Neural crest cell (in vitro differentiated cells): ENCODE measurements around the gene DHRS9. TPM values are rescaled to one million over a fixed set of nuclear protein-coding genes. Genes with fewer than 3 reads are reported as not detected.

Source experiments
- DNase-seq: peaks from one replicate; pipeline ENCODE4 v3.0.0; 2021; ENCODE audit warnings: low read depth, mixed read lengths, low spot score
- H3K27ac Mint-ChIP-seq: one replicate; pipeline ENCODE4 v1.8.0; 2021; ENCODE audit warnings: mild to moderate bottlenecking, mixed read lengths; ENCODE audit not compliant: unreplicated experiment
- H3K27me3 Mint-ChIP-seq: 2 replicates; pipeline ENCODE4 v1.8.0; 2021; ENCODE audit warnings: low read depth, mild to moderate bottlenecking, mixed read lengths
- H3K36me3 Mint-ChIP-seq: 2 replicates; pipeline ENCODE4 v1.8.0; 2021; ENCODE audit warnings: low read depth, mild to moderate bottlenecking, mixed read lengths
- H3K4me1 Mint-ChIP-seq: 2 replicates; pipeline ENCODE4 v1.8.0; 2021; ENCODE audit warnings: mixed read lengths
- H3K4me3 Mint-ChIP-seq: one replicate; pipeline ENCODE4 v1.8.0; 2021; ENCODE audit warnings: mild to moderate bottlenecking, mixed read lengths
- H3K9me3 Mint-ChIP-seq: 2 replicates; pipeline ENCODE4 v1.8.0; 2021; ENCODE audit warnings: mixed read lengths
- CTCF ChIP-seq: fragments of 200-600 bp; sonication (generic); conservative IDR thresholded peaks from 2 replicates; pipeline ENCODE4 v1.5.0; 2021; ENCODE audit warnings: antibody characterized with exemption, mild to moderate bottlenecking
- total RNA-seq: library from RNA; stranded (reverse); gene quantifications from 2 replicates; pipeline ENCODE4 v1.2.1, GENCODE V29; 2021

DHRS9 gene
- total RNA-seq, 1 donor from 2014 or later, result not detected

- H3K36me3 Mint-ChIP-seq, result peaks cover 2% of the 10 kb centered on the region
- TF ChIP-seq CTCF, result no peak
- H3K27me3 Mint-ChIP-seq, result no peaks in the 10 kb centered on the region
- no peaks in the 10 kb centered on the region for H3K9me3 Mint-ChIP-seq
- no peak for DNase-seq
- no peak overlapping the region for H3K4me3 Mint-ChIP-seq
- no peaks in the 10 kb centered on the region for H3K4me1 Mint-ChIP-seq
- no peak overlapping the region for H3K27ac Mint-ChIP-seq
Observed at GRCh38 chr2:169091256-169091655, 21.9 kb downstream of the DHRS9 start.

- Mint-ChIP-seq H3K27me3 (no peaks in the 10 kb centered on the region), H3K27ac (no peak overlapping the region), H3K4me3 (no peak overlapping the region), H3K4me1 (no peaks in the 10 kb centered on the region), H3K36me3 (no peaks in the 10 kb centered on the region), H3K9me3 (no peaks in the 10 kb centered on the region)
- no peak for DNase-seq
- no peak for TF ChIP-seq CTCF
Observed at GRCh38 chr2:169091761-169092519, 22.6 kb downstream of the DHRS9 start.

- no peaks in the 10 kb centered on the region for H3K27me3 Mint-ChIP-seq
- no peak overlapping the region for H3K27ac Mint-ChIP-seq
- DNase-seq, result no peak
- no peaks in the 10 kb centered on the region for H3K9me3 Mint-ChIP-seq
- no peak for TF ChIP-seq CTCF
- no peak overlapping the region for H3K4me3 Mint-ChIP-seq
- no peaks in the 10 kb centered on the region for H3K4me1 Mint-ChIP-seq
- no peaks in the 10 kb centered on the region for H3K36me3 Mint-ChIP-seq
Observed at GRCh38 chr2:169093535-169093934, 24.2 kb downstream of the DHRS9 start.

GRCh38 chr2:169094676-169095075 is 25.3 kb downstream of the DHRS9 start:
- no peaks in the 10 kb centered on the region for H3K27me3 Mint-ChIP-seq
- TF ChIP-seq CTCF, result no peak

GRCh38 chr2:169095621-169096105 is 26.3 kb downstream of the DHRS9 start:
- Mint-ChIP-seq H3K27me3 (no peaks in the 10 kb centered on the region), H3K36me3 (no peaks in the 10 kb centered on the region), H3K4me3 (no peak overlapping the region), H3K9me3 (no peaks in the 10 kb centered on the region), H3K4me1 (no peaks in the 10 kb centered on the region), H3K27ac (no peak overlapping the region)
- no peak for DNase-seq
- TF ChIP-seq CTCF, result no peak

More at GRCh38 chr2:169094676-169095075, 25.3 kb downstream of the DHRS9 start:
- no peak overlapping the region for H3K4me3 Mint-ChIP-seq
- H3K9me3 Mint-ChIP-seq, result no peaks in the 10 kb centered on the region
- H3K27ac Mint-ChIP-seq, result no peak overlapping the region
- no peaks in the 10 kb centered on the region for H3K36me3 Mint-ChIP-seq
- no peaks in the 10 kb centered on the region for H3K4me1 Mint-ChIP-seq
- DNase-seq, result no peak
